Gastroesophageal sphincter (tissue), 4 donors: ENCODE measurements around the gene ZNF507. TPM values are rescaled to one million over a fixed set of nuclear protein-coding genes. Genes with fewer than 3 reads are reported as not detected.

ENCODE experiments used
- ATAC-seq: fragments of 150-250 bp; one replicate; pipeline ENCODE4 v1.9.1; 2016; ENCODE audit warnings: mild to moderate bottlenecking, moderate library complexity
- H3K27ac ChIP-seq, 4 donors: fragments of 200-600 bp; sonication (generic) in 3 of 4; 1 replicate in 3 of 4; 2 replicates in 1 of 4; pipeline ENCODE4 v1.5.1; 2016 to 2019
- H3K27me3 ChIP-seq: fragments of 200-600 bp; sonication (generic); one replicate; pipeline ENCODE4 v1.5.1; 2019
- H3K36me3 ChIP-seq, 2 donors: fragments of 200-600 bp; sonication (generic); one replicate each; pipeline ENCODE4 v1.5.1; 2019; ENCODE audit warnings: control low read depth in 1 of 2
- H3K4me1 ChIP-seq, 3 donors: fragments of 200-600 bp; sonication (generic); 1 replicate in 2 of 3; 2 replicates in 1 of 3; pipeline ENCODE4 v1.5.1; 2016 to 2019; ENCODE audit warnings: control low read depth in 2 of 3
- H3K4me3 ChIP-seq, 2 donors: fragments of 200-600 bp; sonication (generic); one replicate each; pipeline ENCODE4 v1.5.1; 2019; ENCODE audit warnings: mild to moderate bottlenecking in 1 of 2, moderate library complexity in 1 of 2
- H3K9me3 ChIP-seq, 3 donors: fragments of 200-600 bp; sonication (generic); one replicate each; pipeline ENCODE4 v1.5.1; 2017 to 2019; ENCODE audit warnings: control low read depth in 2 of 3
- CTCF ChIP-seq, 4 experiments: fragments of 200-600 bp in 2 of 4; fragments of 450-650 bp in 2 of 4; sonication (generic) in 1 of 4; IDR thresholded peaks; one replicate each; pipeline ENCODE4 v1.5.1; 2017 to 2019; ENCODE audit warnings: antibody characterized with exemption in 4 of 4, mild to moderate bottlenecking in 2 of 4, moderate library complexity in 2 of 4
- EP300 ChIP-seq: sonication (generic); formaldehyde crosslinking; IDR thresholded peaks from one replicate; pipeline ENCODE4 v1.6.1; 2017; ENCODE audit warnings: antibody characterized with exemption, mild to moderate bottlenecking
- POLR2A ChIP-seq, 2 donors: fragments of 450-650 bp; IDR thresholded peaks; one replicate each; pipeline ENCODE4 v1.6.1; 2017; ENCODE audit warnings: antibody characterized with exemption in 2 of 2, mild to moderate bottlenecking in 2 of 2, moderate library complexity in 1 of 2
- POLR2AphosphoS5 ChIP-seq: sonication (generic); formaldehyde crosslinking; IDR thresholded peaks from one replicate; pipeline ENCODE4 v1.6.1; 2017; ENCODE audit warnings: antibody characterized with exemption
- WGBS, 2 donors: methylation state at CpG; one replicate each; pipeline ENCODE4 v1.1.5; 2018; ENCODE audit warnings: low coverage in 1 of 2; 5-methylcytosine and 5-hydroxymethylcytosine counted together
- total RNA-seq, 4 donors: library from RNA; depleted of rRNA; stranded (reverse); fragments of >200 nt; gene quantifications; one replicate each; pipeline ENCODE4 v1.1.0, GENCODE V29; 2016

Gene ZNF507
- total RNA-seq, 4 donors from 2014 or later: 13.9 to 28.8 (median 22.3) TPM

DNA sequence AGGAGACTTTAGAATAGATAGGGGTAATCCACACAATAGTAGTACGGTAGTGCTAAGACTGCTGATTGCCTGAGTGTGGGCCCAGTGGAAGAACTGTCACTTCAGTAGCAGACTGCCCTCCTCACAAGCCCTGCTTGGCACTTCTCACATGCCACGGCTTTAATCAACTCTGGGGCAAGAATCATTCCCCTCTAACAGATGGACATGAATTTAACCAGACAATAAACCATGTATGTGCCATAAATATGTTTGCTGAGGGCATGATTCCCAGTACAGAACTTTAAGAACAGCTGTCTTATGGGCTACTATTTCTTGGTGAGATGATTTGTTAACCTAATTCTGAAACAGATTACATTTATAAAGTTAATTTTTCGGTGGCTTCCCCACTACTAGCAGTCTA is 82.1 kb downstream of the ZNF507 start:
- 62 to 83% methylated on average over 2 to 3 of the region's 3 CpGs for WGBS, 2 donors
- TF ChIP-seq POLR2A (IDR thresholded peaks at IDR 0.05) (no peak), CTCF (IDR thresholded peaks at IDR 0.05) (no peak), POLR2AphosphoS5 (no peak), EP300 (no peak)
- no peak for ATAC-seq
- Histone ChIP-seq H3K27me3 (no peaks in the 10 kb centered on the region), H3K36me3 (peaks cover 0 to 7% of the 10 kb centered on the region in 2 donors), H3K27ac (no peak overlapping the region), H3K4me3 (no peak overlapping the region), H3K4me1 (peaks cover 0 to 2% (median 0%) of the 10 kb centered on the region in 3 donors), H3K9me3 (no peaks in the 10 kb centered on the region)

- no peak for ATAC-seq
- Histone ChIP-seq H3K4me1 (peaks cover 0 to 6% (median 0%) of the 10 kb centered on the region in 3 donors), H3K27ac (no peak overlapping the region), H3K27me3 (no peaks in the 10 kb centered on the region), H3K4me3 (no peak overlapping the region), H3K36me3 (peaks cover 0 to 62% of the 10 kb centered on the region in 2 donors), H3K9me3 (no peaks in the 10 kb centered on the region)
- WGBS, 2 donors: 88 to 93% methylated on average over 4 to 6 of the region's 6 CpGs
- TF ChIP-seq EP300: no peak
- TF ChIP-seq POLR2AphosphoS5: no peak
- TF ChIP-seq CTCF (IDR thresholded peaks at IDR 0.05): no peak
- TF ChIP-seq POLR2A (IDR thresholded peaks at IDR 0.05): no peak
Measured at GRCh38 chr19:32436692-32437091, 91.3 kb downstream of the ZNF507 start.

- 100% methylated on average over 1 of the region's 1 CpG for WGBS, 2 donors
- peaks cover 0 to 63% of the 10 kb centered on the region in 2 donors for H3K36me3 ChIP-seq
Measured at GRCh38 chr19:32437096-32437495, 91.7 kb downstream of the ZNF507 start.

More at GRCh38 chr19:32437096-32437495, 91.7 kb downstream of the ZNF507 start:
- no peak for TF ChIP-seq CTCF (IDR thresholded peaks at IDR 0.05)
- no peak for TF ChIP-seq POLR2A (IDR thresholded peaks at IDR 0.05)
- no peak for TF ChIP-seq POLR2AphosphoS5
- no peak for TF ChIP-seq EP300
- no peaks in the 10 kb centered on the region for H3K27me3 ChIP-seq
- H3K27ac ChIP-seq: no peak overlapping the region
- no peaks in the 10 kb centered on the region for H3K9me3 ChIP-seq
- H3K4me1 ChIP-seq: peaks cover 0 to 6% (median 0%) of the 10 kb centered on the region in 3 donors
- no peak for ATAC-seq
- H3K4me3 ChIP-seq: no peak overlapping the region

Other genes with a start within 250 kb of the ZNF507 start
- gene DPY19L3, start 60.2 kb downstream of the ZNF507 start, total RNA-seq: 10 to 100 TPM; 12.9 to 34.1 (median 18.5) TPM
- gene PDCD5, start 235.6 kb downstream of the ZNF507 start, total RNA-seq: 100 to 1,000 TPM; 115 to 197 (median 132) TPM